Stimulated activated CD8-positive, alpha-beta memory T cell treated with anti-CD3 and anti-CD28 coated beads, Interleukin-7, amount 100 ng/mL, for 1 hour (primary cell): ENCODE measurements around the gene CRPPA.
"Not testable (repeated sequence)": the region's sequence is repeated elsewhere in the genome, so short reads cannot be mapped to it uniquely, and the experiment has no call there.

Source experiments
- DNase-seq, 2 donors: peaks; one replicate each; pipeline ENCODE4 v3.0.0-alpha.2; 2020; ENCODE audit warnings: low read depth in 2 of 2

Gene CRPPA

GRCh38 chr7:16397501-16398145 lies 23.7 kb downstream of the CRPPA start:
- DNase-seq, result no peak

GRCh38 chr7:16396766-16397500 lies 24.4 kb downstream of the CRPPA start:
- DNase-seq, result no peak

GRCh38 chr7:16395121-16395520 lies 26.2 kb downstream of the CRPPA start:
- DNase-seq, result no peak

GRCh38 chr7:16393862-16394422 lies 27.4 kb downstream of the CRPPA start:
- no peak for DNase-seq

GRCh38 chr7:16392990-16393523 lies 28.3 kb downstream of the CRPPA start:
- DNase-seq, result no peak

GRCh38 chr7:16383786-16384185 lies 37.6 kb downstream of the CRPPA start:
- DNase-seq, result not testable (repeated sequence)

- not testable (repeated sequence) for DNase-seq
Observed at GRCh38 chr7:16383103-16383502, 38.2 kb downstream of the CRPPA start.
